Suprapubic skin (tissue), 4 donors: ENCODE measurements around the gene LRRC46. TPM values are rescaled to one million over a fixed set of nuclear protein-coding genes. Genes with fewer than 3 reads are reported as not detected.

ENCODE experiments used
- DNase-seq, 2 donors: peaks; one replicate each; pipeline ENCODE4 v3.0.0-alpha.2; 2019; ENCODE audit warnings: low spot score in 2 of 2
- H3K27ac ChIP-seq: fragments of 200-600 bp; sonication (generic); one replicate; pipeline ENCODE4 v1.5.1; 2019
- H3K27me3 ChIP-seq: fragments of 200-600 bp; sonication (generic); one replicate; pipeline ENCODE4 v1.5.1; 2019
- H3K36me3 ChIP-seq: fragments of 200-600 bp; sonication (generic); one replicate; pipeline ENCODE4 v1.5.1; 2019
- H3K4me1 ChIP-seq: fragments of 200-600 bp; sonication (generic); one replicate; pipeline ENCODE4 v1.5.1; 2019
- H3K4me3 ChIP-seq: fragments of 200-600 bp; sonication (generic); one replicate; pipeline ENCODE4 v1.5.1; 2019; ENCODE audit warnings: mild to moderate bottlenecking
- H3K9me3 ChIP-seq: fragments of 200-600 bp; sonication (generic); one replicate; pipeline ENCODE4 v1.5.1; 2019
- CTCF ChIP-seq, 2 donors: fragments of 200-600 bp in 1 of 2; fragments of 450-650 bp in 1 of 2; sonication (generic) in 1 of 2; IDR thresholded peaks; one replicate each; pipeline ENCODE4 v1.5.1; 2016 to 2019; ENCODE audit warnings: antibody characterized with exemption in 2 of 2, mild to moderate bottlenecking in 1 of 2, moderate library complexity in 1 of 2
- EP300 ChIP-seq: sonication (generic); formaldehyde crosslinking; IDR thresholded peaks from one replicate; pipeline ENCODE4 v1.6.1; 2017; ENCODE audit warnings: antibody characterized with exemption
- POLR2A ChIP-seq, 2 donors: fragments of 450-650 bp; IDR thresholded peaks; one replicate each; pipeline ENCODE4 v1.6.1; 2017; ENCODE audit warnings: antibody characterized with exemption in 2 of 2, mild to moderate bottlenecking in 2 of 2, moderate library complexity in 2 of 2
- POLR2AphosphoS5 ChIP-seq, 3 donors: sonication (generic); formaldehyde crosslinking; IDR thresholded peaks; one replicate each; pipeline ENCODE4 v1.6.1; 2017; ENCODE audit warnings: antibody characterized with exemption in 3 of 3
- WGBS: methylation state at CpG from one replicate; pipeline ENCODE4 v1.1.5; 2018; 5-methylcytosine and 5-hydroxymethylcytosine counted together
- total RNA-seq, 4 donors: library from RNA; depleted of rRNA; stranded (reverse); fragments of >200 nt; gene quantifications; one replicate each; pipeline ENCODE4 v1.1.0, GENCODE V29; 2016

The LRRC46 gene
- total RNA-seq, 4 donors from 2014 or later = not detected

GRCh38 chr17:47820033-47820789 is 11.3 kb upstream of the LRRC46 start:
- Histone ChIP-seq H3K27me3 (no peaks in the 10 kb centered on the region), H3K27ac (no peak overlapping the region), H3K4me3 (peak overlapping the region; percentile 45), H3K9me3 (no peaks in the 10 kb centered on the region), H3K4me1 (peaks cover 23% of the 10 kb centered on the region), H3K36me3 (peaks cover 57% of the 10 kb centered on the region)
- no peak for TF ChIP-seq EP300
- no peak for TF ChIP-seq CTCF (IDR thresholded peaks at IDR 0.05)
- no peak for TF ChIP-seq POLR2AphosphoS5 (IDR thresholded peaks at IDR 0.05)
- TF ChIP-seq POLR2A (IDR thresholded peaks at IDR 0.05) = no peak
- no peak for DNase-seq
- 52% methylated on average over 8 of the region's 12 CpGs for WGBS

GRCh38 chr17:47821031-47821423 is 10.4 kb upstream of the LRRC46 start:
- H3K27me3 ChIP-seq = no peaks in the 10 kb centered on the region
- H3K36me3 ChIP-seq = peaks cover 57% of the 10 kb centered on the region
- 19% methylated on average over 4 of the region's 4 CpGs for WGBS
- H3K4me1 ChIP-seq = peaks cover 23% of the 10 kb centered on the region
- H3K27ac ChIP-seq = no peak overlapping the region
- H3K9me3 ChIP-seq = no peaks in the 10 kb centered on the region
- TF ChIP-seq CTCF (IDR thresholded peaks at IDR 0.05) (no peak), EP300 (no peak), POLR2AphosphoS5 (IDR thresholded peaks at IDR 0.05) (no peak), POLR2A (IDR thresholded peaks at IDR 0.05) (no peak)
- H3K4me3 ChIP-seq = peak overlapping the region; percentile 45
- no peak for DNase-seq

DNA sequence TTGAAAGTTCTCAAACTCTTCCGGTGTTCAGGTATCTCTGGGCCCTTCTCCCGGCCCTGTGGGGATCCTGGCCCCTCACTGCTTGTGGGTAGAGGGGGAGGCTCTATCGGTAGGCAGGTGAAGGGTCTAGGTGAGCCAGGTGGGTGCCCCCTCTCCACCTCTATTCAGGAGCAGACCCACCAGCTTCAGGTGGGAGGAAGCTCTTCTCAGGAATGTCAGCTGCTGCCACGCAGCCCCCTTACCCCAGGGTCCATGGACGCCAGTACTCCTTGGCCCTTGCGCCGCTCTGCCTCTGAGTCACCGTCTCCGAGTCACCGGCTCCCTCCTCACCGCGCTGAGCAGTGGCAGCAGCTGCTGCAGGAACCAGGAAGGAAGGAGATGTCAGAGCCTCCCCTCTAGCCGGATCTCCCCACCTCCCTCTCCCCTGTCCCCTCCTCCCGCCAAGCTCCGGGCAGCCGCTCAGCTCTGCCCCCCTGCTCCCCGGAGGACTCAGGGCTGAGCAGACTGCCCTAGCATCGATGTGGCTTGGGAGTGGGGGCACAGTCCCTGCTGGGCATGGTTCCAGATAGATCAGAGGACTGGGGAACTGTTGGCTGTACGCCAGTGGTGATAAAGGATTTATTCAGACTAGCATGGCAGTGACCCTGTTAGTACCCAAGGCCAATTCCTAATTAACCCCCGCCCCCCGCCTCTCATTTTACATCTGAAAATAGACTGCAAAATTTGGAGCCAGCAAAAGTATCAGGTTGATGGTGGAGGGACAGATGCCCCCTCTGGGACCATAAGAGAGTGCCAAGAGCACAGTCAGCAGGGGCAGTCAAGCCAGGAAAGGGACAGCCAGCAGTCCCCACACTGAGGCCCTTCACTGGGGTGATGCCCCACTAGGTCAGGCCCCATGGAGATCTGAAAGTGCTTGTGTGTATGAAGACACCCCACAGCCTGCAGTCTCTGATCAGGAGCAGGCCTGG is 9.8 kb upstream of the LRRC46 start, which contains the start of gene OSBPL7:
OSBPL7 (minus strand) TSS at position 371 of the 968 bp plus-strand sequence. CDS start 1,516 bp downstream, outside the sequence.
- Histone ChIP-seq H3K4me3 (peak within 1 kb of the TSS; percentile 45), H3K9me3 (no peaks in the 10 kb centered on the region), H3K27ac (no peak within 1 kb of the TSS), H3K36me3 (peaks cover 57% of the 10 kb centered on the region), H3K4me1 (peaks cover 23% of the 10 kb centered on the region), H3K27me3 (no peaks in the 10 kb centered on the region)
- DNase-seq = peak in 1 of 2 donors; percentile 79
- TF ChIP-seq CTCF (IDR thresholded peaks at IDR 0.05) (no peak), EP300 (no peak), POLR2A (IDR thresholded peaks at IDR 0.05) (no peak), POLR2AphosphoS5 (IDR thresholded peaks at IDR 0.05) (no peak)
- 9% methylated on average over 17 of the region's 21 CpGs for WGBS

DNA sequence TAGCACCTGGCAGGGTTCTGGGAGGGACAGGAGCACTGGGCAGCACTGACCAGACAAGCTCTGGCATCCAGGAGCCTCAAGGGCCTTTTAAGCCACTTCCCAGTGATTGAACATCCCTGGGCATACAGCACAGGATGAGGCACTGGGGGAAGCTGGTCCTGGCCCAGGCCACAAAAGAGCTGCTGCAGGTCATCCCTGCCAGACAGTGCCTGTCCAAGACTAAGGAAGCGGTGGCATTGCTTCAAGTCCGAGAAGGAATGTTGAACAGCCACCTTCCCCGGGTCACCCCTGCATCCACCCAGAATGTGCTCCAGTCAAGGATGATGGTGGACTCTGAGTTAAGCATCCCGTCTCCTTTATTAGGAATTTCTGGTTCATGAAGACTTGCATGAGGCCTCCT is 8.7 kb upstream of the LRRC46 start:
- Histone ChIP-seq H3K27ac (no peak overlapping the region), H3K27me3 (no peaks in the 10 kb centered on the region), H3K9me3 (no peaks in the 10 kb centered on the region), H3K4me1 (peaks cover 23% of the 10 kb centered on the region), H3K36me3 (peaks cover 58% of the 10 kb centered on the region), H3K4me3 (no peak overlapping the region)
- TF ChIP-seq POLR2A (IDR thresholded peaks at IDR 0.05) (no peak), EP300 (no peak), POLR2AphosphoS5 (IDR thresholded peaks at IDR 0.05) (no peak), CTCF (IDR thresholded peaks at IDR 0.05) (no peak)
- WGBS = 100% methylated on average over 1 of the region's 4 CpGs
- DNase-seq = no peak

DNA sequence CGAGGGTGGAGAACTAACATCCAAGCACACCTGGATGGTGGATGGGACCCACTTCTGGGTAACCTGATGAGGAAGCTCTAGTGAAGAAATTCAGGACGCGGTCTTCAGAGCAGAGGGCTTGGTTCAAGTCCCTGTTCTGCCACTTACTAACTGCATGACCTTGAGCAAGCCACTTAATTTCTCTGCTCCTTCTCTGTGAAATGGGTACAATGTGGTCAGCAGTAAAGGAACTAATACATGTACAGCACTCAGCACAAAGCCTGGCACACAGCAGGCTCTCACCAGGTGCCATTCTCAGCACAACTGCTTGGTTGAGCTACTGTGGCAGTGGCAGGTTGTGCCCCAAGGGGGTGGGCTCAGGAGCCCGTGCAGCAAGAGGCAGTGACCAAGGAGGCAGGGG is 8.0 kb upstream of the LRRC46 start:
- 82% methylated on average over 4 of the region's 4 CpGs for WGBS
- no peak overlapping the region for H3K27ac ChIP-seq
- no peak overlapping the region for H3K4me3 ChIP-seq
- H3K27me3 ChIP-seq = no peaks in the 10 kb centered on the region
- peaks cover 58% of the 10 kb centered on the region for H3K36me3 ChIP-seq
- no peak for TF ChIP-seq POLR2AphosphoS5 (IDR thresholded peaks at IDR 0.05)
- TF ChIP-seq EP300 = no peak
- TF ChIP-seq CTCF (IDR thresholded peaks at IDR 0.05) = no peak
- no peak for TF ChIP-seq POLR2A (IDR thresholded peaks at IDR 0.05)
- peaks cover 23% of the 10 kb centered on the region for H3K4me1 ChIP-seq
- no peak for DNase-seq
- H3K9me3 ChIP-seq = no peaks in the 10 kb centered on the region
